CD14-positive monocyte (primary cell): ENCODE results near the gene EML6. TPM values are rescaled to one million over a fixed set of nuclear protein-coding genes. Genes with fewer than 3 reads are reported as not detected.

Source experiments
- DNase-seq, 3 donors: peaks; one replicate each; pipeline ENCODE4 v3.0.0-alpha.2; 2011 to 2022
- H2AFZ ChIP-seq: 2 replicates; pipeline ENCODE4 v1.6.0; 2012; ENCODE audit warnings: mild to moderate bottlenecking, low read depth, low read length, inconsistent platforms; ENCODE audit not compliant: insufficient read depth, poor library complexity, severe bottlenecking
- H3K27ac ChIP-seq, 2 donors: 1 replicate in 1 of 2; 2 replicates in 1 of 2; pipeline ENCODE4 v1.5.1; 2012 to 2013; ENCODE audit warnings: low read length in 2 of 2, control low read depth in 1 of 2, inconsistent platforms in 1 of 2, low read depth in 1 of 2, mild to moderate bottlenecking in 1 of 2
- H3K27me3 ChIP-seq, 2 donors: one replicate each; pipeline versions ENCODE4 v1.6.0 to v1.6.1; 2011 to 2013; ENCODE audit warnings: low read length in 2 of 2; ENCODE audit not compliant: control insufficient read depth in 2 of 2, insufficient read depth in 2 of 2
- H3K36me3 ChIP-seq, 2 donors: replicated peaks in 1 of 2; 1 replicate in 1 of 2; 2 replicates in 1 of 2; pipeline versions ENCODE4 v1.5.1 to v1.6.1; 2012 to 2013; ENCODE audit warnings: low read length in 2 of 2, control low read depth in 1 of 2, inconsistent platforms in 1 of 2, mild to moderate bottlenecking in 1 of 2; ENCODE audit not compliant: insufficient read depth in 2 of 2, control insufficient read depth in 1 of 2
- H3K4me1 ChIP-seq, 2 donors: 1 replicate in 1 of 2; 2 replicates in 1 of 2; pipeline versions ENCODE4 v1.5.1 to v1.6.1; 2012 to 2013; ENCODE audit warnings: low read length in 2 of 2, control low read depth in 1 of 2, inconsistent platforms in 1 of 2, mild to moderate bottlenecking in 1 of 2, moderate library complexity in 1 of 2; ENCODE audit not compliant: insufficient read depth in 2 of 2, control insufficient read depth in 1 of 2
- H3K4me2 ChIP-seq: replicated peaks from 2 replicates; pipeline ENCODE3; 2012; ENCODE audit warnings: low read length, moderate library complexity, mild to moderate bottlenecking; ENCODE audit not compliant: poor library complexity, severe bottlenecking; ENCODE audit errors: extremely low read depth
- H3K4me3 ChIP-seq, 3 experiments: fragments of 200-600 bp in 1 of 3; sonication (generic) in 1 of 3; replicated peaks in 1 of 3; 1 replicate in 2 of 3; 2 replicates in 1 of 3; pipeline ENCODE4 v1.5.1; 2011 to 2013; ENCODE audit warnings: low read length in 3 of 3, mild to moderate bottlenecking in 3 of 3, control low read depth in 2 of 3, low read depth in 2 of 3, inconsistent platforms in 1 of 3, moderate library complexity in 1 of 3
- H3K79me2 ChIP-seq: 2 replicates; pipeline ENCODE4 v1.6.0; 2012; ENCODE audit warnings: mild to moderate bottlenecking, control low read depth, inconsistent platforms, low read length, moderate library complexity; ENCODE audit not compliant: insufficient read depth
- H3K9ac ChIP-seq: 2 replicates; pipeline ENCODE4 v1.6.0; 2017; ENCODE audit warnings: low read length, mild to moderate bottlenecking; ENCODE audit not compliant: insufficient read depth, poor library complexity, severe bottlenecking
- H3K9me3 ChIP-seq, 2 donors: replicated peaks in 1 of 2; 1 replicate in 1 of 2; 2 replicates in 1 of 2; pipeline versions ENCODE4 v1.5.1 to v1.6.1; 2012 to 2013; ENCODE audit warnings: low read length in 2 of 2, control low read depth in 1 of 2; ENCODE audit not compliant: control insufficient read depth in 1 of 2, insufficient read depth in 1 of 2
- H4K20me1 ChIP-seq: 2 replicates; pipeline ENCODE4 v1.6.0; 2012; ENCODE audit warnings: mild to moderate bottlenecking, low read length, control low read depth, moderate library complexity; ENCODE audit not compliant: insufficient read depth
- H3K27ac Mint-ChIP-seq, 7 donors: one replicate each; pipeline ENCODE4 v1.8.0; 2020; ENCODE audit warnings: mild to moderate bottlenecking in 7 of 7, mixed read lengths in 7 of 7, moderate library complexity in 6 of 7, inconsistent platforms in 2 of 7
- H3K27me3 Mint-ChIP-seq, 3 donors: one replicate each; pipeline ENCODE4 v1.8.0; 2021 to 2022; ENCODE audit warnings: low read depth in 3 of 3, mild to moderate bottlenecking in 3 of 3, mixed read lengths in 3 of 3, moderate library complexity in 3 of 3, inconsistent platforms in 1 of 3
- H3K36me3 Mint-ChIP-seq, 2 donors: one replicate each; pipeline ENCODE4 v1.8.0; 2020; ENCODE audit warnings: mixed read lengths in 2 of 2, inconsistent platforms in 1 of 2, mild to moderate bottlenecking in 1 of 2
- H3K4me1 Mint-ChIP-seq: one replicate; pipeline ENCODE4 v1.8.0; 2020; ENCODE audit warnings: mild to moderate bottlenecking, mixed read lengths
- H3K4me3 Mint-ChIP-seq, 2 donors: one replicate each; pipeline ENCODE4 v1.8.0; 2020; ENCODE audit warnings: mild to moderate bottlenecking in 2 of 2, mixed read lengths in 2 of 2, moderate library complexity in 1 of 2
- H3K9me3 Mint-ChIP-seq, 7 donors: one replicate each; pipeline ENCODE4 v1.8.0; 2020 to 2022; ENCODE audit warnings: mixed read lengths in 7 of 7, mild to moderate bottlenecking in 6 of 7, moderate library complexity in 6 of 7, inconsistent platforms in 2 of 7
- CTCF ChIP-seq: fragments of 200-600 bp; IDR thresholded peaks from one replicate; pipeline ENCODE4 v1.8.0; 2022; ENCODE audit warnings: antibody characterized with exemption, mild to moderate bottlenecking
- WGBS: methylation state at CpG from one replicate; pipeline ENCODE4 v1.1.5; 2013; ENCODE audit warnings: missing lambda C conversion rate; ENCODE audit not compliant: insufficient coverage; 5-methylcytosine and 5-hydroxymethylcytosine counted together
- intact Hi-C, 2 donors: fragments of 100-400 bp; cut with micrococcal nuclease; formaldehyde crosslinking; loops; one replicate each; pipeline versions ENCODE4 v1.15.0 to v1.15.1; 2023
- polyA plus RNA-seq, 3 donors: library from polyadenylated mRNA; depleted of rRNA in 1 of 3; unstranded in 2 of 3; stranded (reverse) in 1 of 3; fragments of 300-500 nt in 2 of 3; fragments of >200 nt in 1 of 3; fragmentation: Illumina TruSeq in 2 of 3; gene quantifications; 1 replicate in 2 of 3; 2 replicates in 1 of 3; pipeline ENCODE4 v1.2.3, GENCODE V29; 2012 to 2021

EML6 gene
- polyA plus RNA-seq, 3 donors: 0.79 TPM; not detected in 2

- Histone ChIP-seq H3K9ac (no peak overlapping the region), H3K79me2 (peaks cover 100% of the 10 kb centered on the region), H3K4me3 (no peak overlapping the region), H4K20me1 (peaks cover 99% of the 10 kb centered on the region), H3K27ac (no peak overlapping the region), H3K4me2 (no peak overlapping the region), H3K4me1 (peaks cover 47 to 62% of the 10 kb centered on the region in 2 donors), H3K27me3 (no peaks in the 10 kb centered on the region), H3K36me3 (no peaks in the 10 kb centered on the region), H3K9me3 (no peaks in the 10 kb centered on the region), H2AFZ (no peak overlapping the region)
- DNase-seq: no peak
- intact Hi-C loops: loop anchor here (5.0 kb wide), 1 partner anchor 33 kb away; no protein-coding TSS in a partner anchor
- Mint-ChIP-seq H3K9me3 (no peaks in the 10 kb centered on the region), H3K36me3 (peaks cover 0 to 3% of the 10 kb centered on the region in 2 donors), H3K27ac (no peak overlapping the region), H3K27me3 (no peaks in the 10 kb centered on the region), H3K4me3 (no peak overlapping the region), H3K4me1 (peaks cover 56% of the 10 kb centered on the region)
- TF ChIP-seq CTCF: no peak
- no CpG with 5 or more reads among the region's 1 CpG for WGBS
These were observed 290.5 kb downstream of the EML6 start for GRCh38 chr2:55013936-55014335.

- Histone ChIP-seq H3K27ac (no peak overlapping the region), H3K27me3 (no peaks in the 10 kb centered on the region), H3K9me3 (no peaks in the 10 kb centered on the region), H3K79me2 (peaks cover 97% of the 10 kb centered on the region), H3K4me2 (no peak overlapping the region), H3K4me3 (no peak overlapping the region), H2AFZ (no peak overlapping the region), H3K9ac (no peak overlapping the region), H3K4me1 (peaks cover 45 to 61% of the 10 kb centered on the region in 2 donors), H3K36me3 (no peaks in the 10 kb centered on the region), H4K20me1 (peaks cover 96% of the 10 kb centered on the region)
- 100% methylated on average over 2 of the region's 6 CpGs for WGBS
- peak overlapping the region in 5 of 7 donors; percentile 27 to 75 (median 56) for H3K27ac Mint-ChIP-seq
- H3K9me3 Mint-ChIP-seq: no peaks in the 10 kb centered on the region
- intact Hi-C loops: loop anchor here (5.0 kb wide), 2 partner anchors 32 to 152 kb away; no protein-coding TSS in a partner anchor
- H3K4me1 Mint-ChIP-seq: peaks cover 63% of the 10 kb centered on the region
- no peak overlapping the region for H3K4me3 Mint-ChIP-seq
- H3K27me3 Mint-ChIP-seq: no peaks in the 10 kb centered on the region
- TF ChIP-seq CTCF: peak; percentile 68
- H3K36me3 Mint-ChIP-seq: peaks cover 0 to 3% of the 10 kb centered on the region in 2 donors
- DNase-seq: peak; percentile 30 to 56 (median 54)
These were observed 291.8 kb downstream of the EML6 start for GRCh38 chr2:55014962-55015939.
